HUES6 (cell line): ENCODE data around the gene ADK.

Experiments used
- H3K27ac ChIP-seq: 2 replicates; pipeline ENCODE4 v1.7.0; 2013; ENCODE audit warnings: low read depth, mild to moderate bottlenecking, low read length, inconsistent platforms
- H3K27me3 ChIP-seq: 2 replicates; pipeline ENCODE4 v1.6.1; 2013; ENCODE audit warnings: low read length; ENCODE audit not compliant: control insufficient read depth, insufficient read depth
- H3K36me3 ChIP-seq: 2 replicates; pipeline ENCODE4 v1.6.1; 2013; ENCODE audit warnings: low read length; ENCODE audit not compliant: control insufficient read depth, insufficient read depth
- H3K4me1 ChIP-seq: 2 replicates; pipeline ENCODE4 v1.6.1; 2013; ENCODE audit warnings: low read length; ENCODE audit not compliant: control insufficient read depth, insufficient read depth
- H3K4me3 ChIP-seq: 2 replicates; pipeline ENCODE4 v1.5.1; 2013; ENCODE audit warnings: low read depth, low read length
- H3K9ac ChIP-seq: one replicate; pipeline ENCODE4 v1.6.1; 2013; ENCODE audit warnings: mild to moderate bottlenecking, low read length
- H3K9me3 ChIP-seq: 2 replicates; pipeline ENCODE4 v1.6.1; 2013; ENCODE audit warnings: low read depth, low read length; ENCODE audit not compliant: control insufficient read depth, insufficient read depth

ADK gene

GRCh38 chr10:74322141-74322540 is 171.1 kb downstream of the ADK start:
- Histone ChIP-seq H3K9ac (no peak overlapping the region), H3K4me3 (no peak overlapping the region), H3K4me1 (no peaks in the 10 kb centered on the region), H3K27me3 (no peaks in the 10 kb centered on the region), H3K27ac (no peak overlapping the region), H3K9me3 (no peaks in the 10 kb centered on the region), H3K36me3 (no peaks in the 10 kb centered on the region)

GRCh38 chr10:74322565-74322964 is 171.5 kb downstream of the ADK start:
- Histone ChIP-seq H3K9ac (no peak overlapping the region), H3K4me3 (no peak overlapping the region), H3K36me3 (no peaks in the 10 kb centered on the region), H3K9me3 (no peaks in the 10 kb centered on the region), H3K4me1 (no peaks in the 10 kb centered on the region), H3K27ac (no peak overlapping the region), H3K27me3 (no peaks in the 10 kb centered on the region)

GRCh38 chr10:74328388-74328787 is 177.4 kb downstream of the ADK start:
- Histone ChIP-seq H3K4me1 (no peaks in the 10 kb centered on the region), H3K27me3 (no peaks in the 10 kb centered on the region), H3K9ac (no peak overlapping the region), H3K36me3 (no peaks in the 10 kb centered on the region), H3K9me3 (no peaks in the 10 kb centered on the region), H3K27ac (no peak overlapping the region), H3K4me3 (no peak overlapping the region)

- Histone ChIP-seq H3K27ac (no peak overlapping the region), H3K36me3 (no peaks in the 10 kb centered on the region), H3K9ac (no peak overlapping the region), H3K4me1 (no peaks in the 10 kb centered on the region), H3K4me3 (no peak overlapping the region), H3K9me3 (no peaks in the 10 kb centered on the region), H3K27me3 (no peaks in the 10 kb centered on the region)
Measured at GRCh38 chr10:74329873-74330272, 178.9 kb downstream of the ADK start.

- no peak overlapping the region for H3K9ac ChIP-seq
- H3K9me3 ChIP-seq, result no peaks in the 10 kb centered on the region
- no peaks in the 10 kb centered on the region for H3K4me1 ChIP-seq
- no peaks in the 10 kb centered on the region for H3K27me3 ChIP-seq
- no peak overlapping the region for H3K4me3 ChIP-seq
- H3K36me3 ChIP-seq, result no peaks in the 10 kb centered on the region
- H3K27ac ChIP-seq, result no peak overlapping the region
Measured at GRCh38 chr10:74330646-74331045, 179.6 kb downstream of the ADK start.

GRCh38 chr10:74332398-74332797 is 181.4 kb downstream of the ADK start:
- Histone ChIP-seq H3K27ac (no peak overlapping the region), H3K9me3 (no peaks in the 10 kb centered on the region), H3K27me3 (no peaks in the 10 kb centered on the region), H3K4me3 (no peak overlapping the region), H3K4me1 (no peaks in the 10 kb centered on the region), H3K36me3 (no peaks in the 10 kb centered on the region), H3K9ac (no peak overlapping the region)

- no peak overlapping the region for H3K27ac ChIP-seq
- no peak overlapping the region for H3K9ac ChIP-seq
- H3K4me1 ChIP-seq, result no peaks in the 10 kb centered on the region
- H3K4me3 ChIP-seq, result no peak overlapping the region
- H3K36me3 ChIP-seq, result no peaks in the 10 kb centered on the region
- H3K27me3 ChIP-seq, result no peaks in the 10 kb centered on the region
- no peaks in the 10 kb centered on the region for H3K9me3 ChIP-seq
Measured at GRCh38 chr10:74333174-74333573, 182.2 kb downstream of the ADK start.

- Histone ChIP-seq H3K27me3 (no peaks in the 10 kb centered on the region), H3K9me3 (no peaks in the 10 kb centered on the region), H3K36me3 (no peaks in the 10 kb centered on the region), H3K27ac (no peak overlapping the region), H3K4me1 (no peaks in the 10 kb centered on the region), H3K9ac (no peak overlapping the region), H3K4me3 (no peak overlapping the region)
Measured at GRCh38 chr10:74334221-74334620, 183.2 kb downstream of the ADK start.

- H3K9ac ChIP-seq, result no peak overlapping the region
- H3K36me3 ChIP-seq, result no peaks in the 10 kb centered on the region
- no peaks in the 10 kb centered on the region for H3K4me1 ChIP-seq
- H3K27ac ChIP-seq, result no peak overlapping the region
- H3K4me3 ChIP-seq, result no peak overlapping the region
- no peaks in the 10 kb centered on the region for H3K27me3 ChIP-seq
- H3K9me3 ChIP-seq, result no peaks in the 10 kb centered on the region
Measured at GRCh38 chr10:74335501-74335900, 184.5 kb downstream of the ADK start.

GRCh38 chr10:74337330-74338016 is 186.5 kb downstream of the ADK start:
- no peak overlapping the region for H3K27ac ChIP-seq
- H3K4me1 ChIP-seq, result no peaks in the 10 kb centered on the region
- H3K36me3 ChIP-seq, result no peaks in the 10 kb centered on the region
- no peaks in the 10 kb centered on the region for H3K27me3 ChIP-seq
- H3K9ac ChIP-seq, result no peak overlapping the region
- H3K4me3 ChIP-seq, result no peak overlapping the region
- no peaks in the 10 kb centered on the region for H3K9me3 ChIP-seq

GRCh38 chr10:74342991-74343390 is 192.0 kb downstream of the ADK start:
- peaks cover 7% of the 10 kb centered on the region; the same call in 1 of the 2 replicates for H3K9me3 ChIP-seq

More at GRCh38 chr10:74342991-74343390, 192.0 kb downstream of the ADK start:
- Histone ChIP-seq H3K4me1 (no peaks in the 10 kb centered on the region), H3K4me3 (no peak overlapping the region), H3K36me3 (no peaks in the 10 kb centered on the region), H3K9ac (no peak overlapping the region), H3K27me3 (no peaks in the 10 kb centered on the region), H3K27ac (no peak overlapping the region)
